Astrocyte (in vitro differentiated cells and primary cell): ENCODE measurements around the gene IRX3. TPM values are rescaled to one million over a fixed set of nuclear protein-coding genes. Genes with fewer than 3 reads are reported as not detected.

Source experiments
- DNase-seq: peaks from one replicate; pipeline ENCODE4 v3.0.0-alpha.2; 2010; ENCODE audit warnings: low read depth
- FAIRE-seq: peaks from 2 replicates; lab custom pipeline; 2011; peaks lifted over from hg19 to GRCh38; lab: Jason Lieb, UNC
- H2AFZ ChIP-seq: 2 replicates; pipeline ENCODE4 v1.6.0; 2012; ENCODE audit warnings: low read depth, low read length, inconsistent platforms
- H3K27ac ChIP-seq: 2 replicates; pipeline ENCODE4 v1.5.1; 2011; ENCODE audit warnings: low read depth, low read length, inconsistent platforms
- H3K27me3 ChIP-seq: 2 replicates; pipeline ENCODE4 v1.6.0; 2011; ENCODE audit warnings: low read length, inconsistent platforms; ENCODE audit not compliant: insufficient read depth
- H3K36me3 ChIP-seq: 2 replicates; pipeline ENCODE4 v1.5.1; 2011; ENCODE audit warnings: low read length, inconsistent platforms; ENCODE audit not compliant: insufficient read depth
- H3K4me1 ChIP-seq: 2 replicates; pipeline ENCODE4 v1.5.1; 2011; ENCODE audit warnings: low read length, inconsistent platforms; ENCODE audit not compliant: insufficient read depth
- H3K4me2 ChIP-seq: 2 replicates; pipeline ENCODE4 v1.6.0; 2012; ENCODE audit warnings: low read length, inconsistent platforms
- H3K4me3 ChIP-seq: 2 replicates; pipeline ENCODE4 v1.5.1; 2011; ENCODE audit warnings: low read depth, mild to moderate bottlenecking, low read length, inconsistent platforms; ENCODE audit not compliant: insufficient read depth
- H3K79me2 ChIP-seq: 2 replicates; pipeline ENCODE4 v1.6.0; 2012; ENCODE audit warnings: mild to moderate bottlenecking, low read length, inconsistent platforms; ENCODE audit not compliant: insufficient read depth
- H3K9ac ChIP-seq: 2 replicates; pipeline ENCODE4 v1.6.0; 2012; ENCODE audit warnings: mild to moderate bottlenecking, low read length, inconsistent platforms
- H3K9me3 ChIP-seq: 2 replicates; pipeline ENCODE4 v1.5.1; 2012; ENCODE audit warnings: low read depth, mild to moderate bottlenecking, low read length, inconsistent platforms; ENCODE audit not compliant: insufficient read depth
- H4K20me1 ChIP-seq: 2 replicates; pipeline ENCODE4 v1.6.0; 2012; ENCODE audit warnings: low read length, inconsistent platforms; ENCODE audit not compliant: insufficient read depth
- H3K27ac Mint-ChIP-seq: one replicate; pipeline ENCODE4 v1.8.0; 2021; ENCODE audit warnings: mild to moderate bottlenecking, mixed read lengths; ENCODE audit not compliant: unreplicated experiment
- H3K27me3 Mint-ChIP-seq: one replicate; pipeline ENCODE4 v1.8.0; 2021; ENCODE audit warnings: low read depth, mixed read lengths; ENCODE audit not compliant: unreplicated experiment
- H3K36me3 Mint-ChIP-seq: one replicate; pipeline ENCODE4 v1.8.0; 2021; ENCODE audit warnings: low read depth, mixed read lengths; ENCODE audit not compliant: unreplicated experiment
- H3K4me1 Mint-ChIP-seq: one replicate; pipeline ENCODE4 v1.8.0; 2021; ENCODE audit warnings: low read depth, mixed read lengths; ENCODE audit not compliant: unreplicated experiment
- H3K4me3 Mint-ChIP-seq: one replicate; pipeline ENCODE4 v1.8.0; 2021; ENCODE audit warnings: mild to moderate bottlenecking, moderate library complexity, mixed read lengths; ENCODE audit not compliant: unreplicated experiment
- H3K9me3 Mint-ChIP-seq: one replicate; pipeline ENCODE4 v1.8.0; 2021; ENCODE audit warnings: mild to moderate bottlenecking, mixed read lengths; ENCODE audit not compliant: unreplicated experiment
- CTCF ChIP-seq: IDR thresholded peaks from 2 replicates; pipeline ENCODE4 v1.5.1; 2011; ENCODE audit warnings: low read depth, mild to moderate bottlenecking, inconsistent platforms, low read length, moderate library complexity; ENCODE audit not compliant: insufficient read depth
- EZH2 ChIP-seq: IDR thresholded peaks from 2 replicates; pipeline ENCODE4 v1.6.1; 2012; ENCODE audit warnings: mild to moderate bottlenecking, low read length, inconsistent platforms; ENCODE audit not compliant: insufficient read depth
- total RNA-seq: library from RNA; stranded (reverse); gene quantifications from 2 replicates; pipeline ENCODE4 v1.2.1, GENCODE V29; 2021

IRX3 gene
- total RNA-seq, 1 donor from 2014 or later: 0.75 TPM

GRCh38 chr16:54325616-54326265, 39.2 kb upstream of the IRX3 start:
- H3K4me1 ChIP-seq: peaks cover 3% of the 10 kb centered on the region
- Mint-ChIP-seq H3K9me3 (no peaks in the 10 kb centered on the region), H3K4me1 (peaks cover 6% of the 10 kb centered on the region), H3K27ac (no peak overlapping the region), H3K4me3 (no peak overlapping the region), H3K27me3 (peaks cover 45% of the 10 kb centered on the region), H3K36me3 (no peaks in the 10 kb centered on the region)
- TF ChIP-seq CTCF (no peak), EZH2 (no peak)
- H3K4me2 ChIP-seq: no peak overlapping the region
- no peaks in the 10 kb centered on the region for H3K27me3 ChIP-seq
- H2AFZ ChIP-seq: no peak overlapping the region
- H3K27ac ChIP-seq: no peak overlapping the region
- no peaks in the 10 kb centered on the region for H3K79me2 ChIP-seq
- no peaks in the 10 kb centered on the region for H4K20me1 ChIP-seq
- no peak for FAIRE-seq
- no peak for DNase-seq
- no peak overlapping the region for H3K4me3 ChIP-seq
- H3K9ac ChIP-seq: no peak overlapping the region
- no peaks in the 10 kb centered on the region for H3K9me3 ChIP-seq
- H3K36me3 ChIP-seq: no peaks in the 10 kb centered on the region

DNA sequence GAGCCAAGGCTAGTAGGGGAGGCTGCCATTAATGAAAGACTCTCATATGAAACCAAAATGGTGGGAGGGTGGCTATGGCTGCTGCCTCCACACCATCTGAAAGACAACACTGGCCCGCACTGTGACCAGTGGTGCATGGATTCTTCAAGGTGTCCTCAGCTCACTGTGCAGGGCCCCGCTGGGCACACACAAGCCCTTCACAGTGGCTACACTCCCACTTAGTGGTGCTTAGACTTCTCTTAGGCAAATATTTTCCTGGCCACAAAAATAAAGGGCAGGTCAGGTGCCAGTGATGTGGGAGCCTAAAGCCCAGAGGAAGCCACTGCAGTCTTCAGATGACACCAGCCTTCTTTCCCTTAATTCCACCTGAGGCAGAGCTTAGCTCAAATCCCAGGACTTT, 38.1 kb upstream of the IRX3 start:
- DNase-seq (no peak), FAIRE-seq (no peak)
- no peak overlapping the region for H3K27ac ChIP-seq
- no peak overlapping the region for H3K9ac ChIP-seq
- no peaks in the 10 kb centered on the region for H3K36me3 Mint-ChIP-seq
- H3K36me3 ChIP-seq: no peaks in the 10 kb centered on the region
- peaks cover 36% of the 10 kb centered on the region for H3K27me3 Mint-ChIP-seq
- peaks cover 6% of the 10 kb centered on the region for H3K4me1 Mint-ChIP-seq
- H3K4me3 ChIP-seq: no peak overlapping the region
- H4K20me1 ChIP-seq: no peaks in the 10 kb centered on the region
- no peaks in the 10 kb centered on the region for H3K27me3 ChIP-seq
- no peak overlapping the region for H3K4me3 Mint-ChIP-seq
- no peak overlapping the region for H3K27ac Mint-ChIP-seq
- H3K4me2 ChIP-seq: no peak overlapping the region
- H2AFZ ChIP-seq: no peak overlapping the region
- H3K9me3 ChIP-seq: no peaks in the 10 kb centered on the region
- no peak for TF ChIP-seq EZH2
- no peak for TF ChIP-seq CTCF
- no peaks in the 10 kb centered on the region for H3K9me3 Mint-ChIP-seq
- no peaks in the 10 kb centered on the region for H3K79me2 ChIP-seq
- H3K4me1 ChIP-seq: peaks cover 3% of the 10 kb centered on the region

- no peaks in the 10 kb centered on the region for H3K4me1 ChIP-seq
- H3K9ac ChIP-seq: no peak overlapping the region
- H3K4me2 ChIP-seq: no peak overlapping the region
- H3K79me2 ChIP-seq: no peaks in the 10 kb centered on the region
- no peaks in the 10 kb centered on the region for H3K4me1 Mint-ChIP-seq
- no peaks in the 10 kb centered on the region for H3K9me3 ChIP-seq
- H3K27me3 ChIP-seq: peaks cover 2% of the 10 kb centered on the region
- no peak overlapping the region for H3K4me3 ChIP-seq
- no peak for FAIRE-seq
- no peak for DNase-seq
- no peak overlapping the region for H2AFZ ChIP-seq
- peaks cover 22% of the 10 kb centered on the region for H3K27me3 Mint-ChIP-seq
- no peak for TF ChIP-seq CTCF
- no peak for TF ChIP-seq EZH2
- H4K20me1 ChIP-seq: no peaks in the 10 kb centered on the region
- H3K36me3 ChIP-seq: no peaks in the 10 kb centered on the region
- no peak overlapping the region for H3K27ac Mint-ChIP-seq
- no peaks in the 10 kb centered on the region for H3K36me3 Mint-ChIP-seq
- no peak overlapping the region for H3K27ac ChIP-seq
- H3K9me3 Mint-ChIP-seq: peaks cover 5% of the 10 kb centered on the region
- no peak overlapping the region for H3K4me3 Mint-ChIP-seq
Measured at GRCh38 chr16:54320697-54321340, 34.2 kb upstream of the IRX3 start.
